ENCODE data around the gene TMEM238.
A peak's percentile ranks its signal among the peaks of the same experiment; 100 is the strongest.
"Not testable (repeated sequence)": the region's sequence is repeated elsewhere in the genome, so short reads cannot be mapped to it uniquely, and the experiment has no call there.

Gene TMEM238

DNA sequence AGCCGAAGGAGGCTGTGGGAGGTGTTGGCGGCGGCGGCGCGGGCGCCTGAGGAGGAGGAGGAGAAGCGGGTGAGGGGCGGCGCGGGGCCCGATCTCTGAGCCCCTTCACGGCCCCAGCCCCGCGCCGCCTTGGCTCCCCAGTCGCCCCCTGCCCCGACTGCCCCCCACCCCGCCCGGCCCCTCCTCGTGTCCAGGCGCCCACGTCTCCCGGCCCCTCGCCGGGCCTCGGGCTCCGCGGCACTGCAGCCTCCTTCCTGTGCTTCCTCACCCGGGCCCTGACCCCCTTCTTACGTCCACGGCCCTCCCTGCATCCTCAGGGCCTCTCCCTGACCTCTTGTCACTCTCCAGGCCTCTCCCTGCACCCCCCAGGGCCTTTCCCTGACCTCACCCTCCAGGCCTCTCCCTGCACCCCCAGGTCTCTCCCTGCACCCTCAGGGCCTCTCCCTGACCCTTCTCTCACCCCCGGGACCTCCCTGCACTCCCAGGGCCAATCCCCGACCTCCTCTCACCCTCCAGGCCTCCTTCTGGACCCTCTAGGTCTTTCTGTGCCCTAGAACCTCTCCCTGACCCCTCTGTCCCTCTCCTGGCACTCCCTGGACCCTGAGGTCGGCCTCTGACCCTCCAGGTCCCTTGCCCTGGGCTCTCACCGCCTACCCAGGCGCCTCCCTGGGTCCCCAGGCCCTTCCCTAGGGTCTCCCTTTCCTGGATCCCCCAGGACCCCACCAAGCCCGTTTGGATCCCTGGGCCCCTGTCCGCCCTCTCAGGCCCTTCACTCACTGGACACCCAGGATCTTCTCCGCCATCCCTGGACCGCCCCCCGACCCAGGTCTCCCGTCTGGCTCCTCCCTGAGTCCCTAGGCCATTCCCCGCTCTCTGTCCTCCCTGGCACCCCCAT is 44.0 kb downstream of the TMEM238 start:
- peak; percentile 15 for DNase-seq (ENCODE audit: low spot score)

DNA sequence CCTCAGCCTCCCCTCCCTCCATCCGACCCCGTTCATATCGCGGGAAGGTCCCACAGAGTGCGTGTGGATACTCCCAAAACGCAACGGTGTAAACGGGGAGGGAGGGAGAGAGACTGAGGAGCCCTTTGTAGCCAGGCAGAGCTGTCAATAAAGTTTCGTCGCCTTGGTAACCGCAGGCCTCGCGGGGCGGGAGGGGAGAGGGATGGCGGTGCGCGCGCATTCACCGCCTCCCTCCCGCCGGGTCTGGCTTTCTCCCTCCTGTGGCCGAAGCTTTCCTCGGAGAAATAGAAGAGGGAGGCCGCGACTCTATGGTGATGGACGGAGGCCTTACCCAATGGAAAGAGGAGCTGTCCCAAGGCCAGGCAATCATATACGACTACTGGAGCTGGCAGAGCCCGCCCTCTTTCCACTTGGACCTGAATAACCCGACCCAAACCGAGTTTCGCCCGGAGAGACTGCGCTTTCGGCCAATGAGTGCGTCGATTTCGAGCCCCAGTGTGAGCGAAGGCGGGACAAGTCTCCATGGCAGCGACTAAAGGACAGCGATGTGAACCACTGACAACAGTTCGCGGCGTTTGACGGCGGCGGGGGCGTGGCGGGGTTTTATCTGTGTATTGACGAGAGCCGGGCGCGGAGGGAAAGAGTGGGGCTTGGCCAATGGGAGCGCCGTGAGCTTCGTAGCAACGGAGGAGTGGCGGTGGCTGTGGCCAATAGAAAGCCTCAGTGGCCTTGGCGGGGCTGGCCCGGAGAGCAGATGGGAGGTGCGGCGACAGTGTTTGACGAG is 44.8 kb downstream of the TMEM238 start, which contains the start of gene KMT5C:
Gene KMT5C, plus strand, starts transcription at position 772 of the 784 bp plus-strand sequence. CDS start 2,061 bp downstream, outside the sequence.
- peak; percentile 100 for DNase-seq (ENCODE audit: low spot score)

DNA sequence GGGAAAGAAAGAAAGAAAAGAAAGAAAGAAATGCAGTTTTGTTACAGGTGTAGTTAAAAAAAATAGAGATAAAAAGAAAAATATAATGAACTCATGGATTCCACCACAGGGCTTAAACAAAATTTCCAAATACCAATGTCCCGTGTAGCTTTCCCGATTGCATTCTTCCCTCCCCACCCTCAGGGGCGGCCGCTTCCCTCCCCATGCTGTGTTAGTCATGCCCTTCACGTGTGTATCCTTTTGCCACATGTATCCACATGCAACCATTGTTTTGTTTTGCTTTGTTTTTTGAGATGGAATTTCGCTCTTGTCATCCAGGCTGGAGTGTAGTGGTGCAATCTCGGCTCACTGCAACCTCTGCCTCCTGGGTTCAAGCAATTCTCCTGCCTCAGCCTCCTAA is 48.0 kb downstream of the TMEM238 start:
- DNase-seq (ENCODE audit: low spot score): no peak

DNA sequence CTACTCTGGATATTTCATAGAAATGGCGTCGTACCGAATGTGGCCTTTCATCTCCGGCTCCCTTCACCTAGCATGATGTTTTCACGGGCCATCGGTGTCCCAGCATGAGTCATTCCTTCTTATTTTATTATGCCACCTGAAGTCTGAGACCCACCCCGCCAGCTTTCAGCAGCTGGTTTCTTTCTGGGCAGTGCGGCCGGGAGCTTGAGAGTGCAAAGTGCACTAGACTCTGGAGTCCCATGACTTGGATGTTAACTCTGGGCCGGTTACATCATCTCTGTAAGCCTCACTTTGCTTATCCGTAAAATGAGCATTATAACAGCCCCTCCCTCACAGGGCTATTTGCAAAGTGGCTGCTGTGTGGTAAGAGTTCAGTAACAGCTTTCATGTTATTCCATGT is 50.2 kb downstream of the TMEM238 start:
- no peak for DNase-seq (ENCODE audit: low spot score)

DNA sequence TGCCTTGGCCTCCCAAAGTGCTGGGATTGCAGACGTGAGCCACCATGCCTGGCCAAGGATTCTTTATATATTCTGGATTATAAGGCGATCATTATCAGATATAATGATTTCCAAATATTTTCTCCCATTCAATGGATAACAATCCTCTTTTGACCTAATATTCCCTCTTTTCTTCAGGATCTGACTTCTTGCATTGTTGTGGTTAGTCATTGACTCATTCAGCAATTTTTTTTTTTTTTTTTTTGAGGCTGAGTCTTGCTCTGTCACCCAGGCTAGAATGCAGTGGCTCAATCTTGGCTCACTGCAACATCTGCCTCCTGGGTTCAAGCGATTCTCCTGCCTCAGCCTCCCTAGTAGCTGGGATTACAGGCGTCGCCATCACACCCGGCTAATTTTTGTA is 54.3 kb downstream of the TMEM238 start:
- not testable (repeated sequence) for DNase-seq (ENCODE audit: low spot score)
